Cardiac fibroblast (primary cell): Measurements from ENCODE around the gene PSMC3.

Source experiments
- DNase-seq, 2 donors: peaks; one replicate each; pipeline versions ENCODE4 v3.0.0 to v3.0.0-alpha.2; 2010; ENCODE audit warnings: low read depth in 2 of 2
- H3K4me3 ChIP-seq, 2 donors: replicated peaks in 1 of 2; 1 replicate in 1 of 2; 2 replicates in 1 of 2; pipeline ENCODE4 v1.5.1; 2011; ENCODE audit warnings: low read depth in 2 of 2, low read length in 2 of 2, mild to moderate bottlenecking in 2 of 2, moderate library complexity in 1 of 2
- TF ChIP-seq, protein P1 (sequence below): IDR thresholded peaks from one replicate; pipeline ENCODE4 v1.5.1; 2011; ENCODE audit warnings: low read depth, mild to moderate bottlenecking, low read length, inconsistent platforms

PSMC3 gene

DNA sequence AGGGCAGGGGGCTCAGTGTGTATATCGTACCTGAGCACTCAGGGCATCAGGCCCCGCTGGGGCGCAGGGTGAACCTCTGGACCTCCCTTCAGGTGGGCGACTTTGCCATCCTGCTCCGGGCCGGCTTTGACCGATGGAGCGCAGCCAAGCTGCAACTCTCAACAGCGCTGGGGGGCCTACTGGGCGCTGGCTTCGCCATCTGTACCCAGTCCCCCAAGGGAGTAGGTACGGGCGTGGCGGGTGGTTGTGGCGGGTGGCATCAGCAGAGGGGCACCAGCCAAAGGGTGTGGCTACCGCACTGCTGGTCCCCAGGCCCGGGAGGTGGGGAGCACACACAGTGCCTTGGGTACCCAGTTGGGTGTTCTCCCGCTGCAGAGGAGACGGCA, 11.6 kb downstream of the PSMC3 start:
- no peak overlapping the region for H3K4me3 ChIP-seq
- DNase-seq = no peak

DNA sequence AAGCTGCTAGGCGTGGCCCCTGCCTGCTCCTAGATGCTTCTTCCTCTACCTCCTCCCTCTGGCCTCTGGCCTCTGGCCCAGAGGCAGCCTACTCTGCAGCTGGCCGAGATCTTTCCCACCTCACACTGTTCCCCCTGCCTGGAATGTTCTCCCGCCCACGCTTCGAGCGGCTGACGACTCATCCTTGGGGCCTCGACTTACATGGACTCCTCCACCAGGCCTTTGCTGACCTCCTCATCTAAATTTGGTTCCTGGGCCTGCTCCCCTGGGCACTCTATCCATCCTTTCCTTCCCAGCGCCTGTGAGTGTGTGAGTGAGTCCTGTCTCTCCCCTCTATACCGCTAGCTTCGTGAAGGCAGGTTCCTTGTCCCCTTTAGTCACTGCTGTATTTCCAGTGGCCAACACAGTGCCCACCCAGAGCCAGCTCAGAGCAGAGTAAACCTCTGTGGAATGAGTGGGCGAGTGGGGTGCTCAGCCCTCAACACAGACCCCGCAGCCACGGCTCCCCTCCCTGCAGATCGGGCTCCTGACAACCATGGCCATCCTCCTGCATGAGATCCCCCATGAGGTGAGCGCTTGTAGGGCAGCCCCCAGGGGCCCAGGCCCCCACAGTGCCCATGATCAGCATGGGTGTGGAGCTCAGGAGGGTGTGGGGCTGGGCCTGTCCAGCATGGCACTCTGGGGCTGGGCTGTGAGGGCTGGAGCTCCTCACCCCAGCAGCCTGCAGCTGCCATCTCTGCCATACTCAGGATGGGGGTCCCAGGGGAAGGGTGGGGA, 12.1 kb downstream of the PSMC3 start:
- H3K4me3 ChIP-seq = no peak overlapping the region
- TF ChIP-seq, protein P1, sequence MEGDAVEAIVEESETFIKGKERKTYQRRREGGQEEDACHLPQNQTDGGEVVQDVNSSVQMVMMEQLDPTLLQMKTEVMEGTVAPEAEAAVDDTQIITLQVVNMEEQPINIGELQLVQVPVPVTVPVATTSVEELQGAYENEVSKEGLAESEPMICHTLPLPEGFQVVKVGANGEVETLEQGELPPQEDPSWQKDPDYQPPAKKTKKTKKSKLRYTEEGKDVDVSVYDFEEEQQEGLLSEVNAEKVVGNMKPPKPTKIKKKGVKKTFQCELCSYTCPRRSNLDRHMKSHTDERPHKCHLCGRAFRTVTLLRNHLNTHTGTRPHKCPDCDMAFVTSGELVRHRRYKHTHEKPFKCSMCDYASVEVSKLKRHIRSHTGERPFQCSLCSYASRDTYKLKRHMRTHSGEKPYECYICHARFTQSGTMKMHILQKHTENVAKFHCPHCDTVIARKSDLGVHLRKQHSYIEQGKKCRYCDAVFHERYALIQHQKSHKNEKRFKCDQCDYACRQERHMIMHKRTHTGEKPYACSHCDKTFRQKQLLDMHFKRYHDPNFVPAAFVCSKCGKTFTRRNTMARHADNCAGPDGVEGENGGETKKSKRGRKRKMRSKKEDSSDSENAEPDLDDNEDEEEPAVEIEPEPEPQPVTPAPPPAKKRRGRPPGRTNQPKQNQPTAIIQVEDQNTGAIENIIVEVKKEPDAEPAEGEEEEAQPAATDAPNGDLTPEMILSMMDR = no peak
- peak; percentile 76 to 78 for DNase-seq

More for the DNA sequence above, 11.6 kb downstream of the PSMC3 start:
- TF ChIP-seq, protein P1 = no peak

DNA sequence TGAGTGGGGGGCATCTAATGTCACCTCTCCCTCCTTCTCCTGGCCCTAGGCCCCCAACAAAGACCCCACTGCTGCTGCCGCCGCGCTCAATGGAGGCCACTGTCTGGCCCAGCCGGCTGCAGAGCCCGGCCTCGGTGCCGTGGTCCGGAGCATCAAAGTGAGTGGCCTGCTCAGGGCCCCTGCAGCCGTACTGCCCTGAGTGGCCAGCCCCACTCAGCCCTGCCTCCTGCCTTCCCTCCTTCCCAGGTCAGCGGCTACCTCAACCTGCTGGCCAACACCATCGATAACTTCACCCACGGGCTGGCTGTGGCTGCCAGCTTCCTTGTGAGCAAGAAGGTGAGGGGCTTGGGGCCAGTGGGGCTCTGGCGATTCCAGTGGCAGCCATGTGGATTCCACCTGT, 12.9 kb downstream of the PSMC3 start:
- DNase-seq = no peak
- no peak overlapping the region for H3K4me3 ChIP-seq
- TF ChIP-seq, protein P1 = no peak

DNA sequence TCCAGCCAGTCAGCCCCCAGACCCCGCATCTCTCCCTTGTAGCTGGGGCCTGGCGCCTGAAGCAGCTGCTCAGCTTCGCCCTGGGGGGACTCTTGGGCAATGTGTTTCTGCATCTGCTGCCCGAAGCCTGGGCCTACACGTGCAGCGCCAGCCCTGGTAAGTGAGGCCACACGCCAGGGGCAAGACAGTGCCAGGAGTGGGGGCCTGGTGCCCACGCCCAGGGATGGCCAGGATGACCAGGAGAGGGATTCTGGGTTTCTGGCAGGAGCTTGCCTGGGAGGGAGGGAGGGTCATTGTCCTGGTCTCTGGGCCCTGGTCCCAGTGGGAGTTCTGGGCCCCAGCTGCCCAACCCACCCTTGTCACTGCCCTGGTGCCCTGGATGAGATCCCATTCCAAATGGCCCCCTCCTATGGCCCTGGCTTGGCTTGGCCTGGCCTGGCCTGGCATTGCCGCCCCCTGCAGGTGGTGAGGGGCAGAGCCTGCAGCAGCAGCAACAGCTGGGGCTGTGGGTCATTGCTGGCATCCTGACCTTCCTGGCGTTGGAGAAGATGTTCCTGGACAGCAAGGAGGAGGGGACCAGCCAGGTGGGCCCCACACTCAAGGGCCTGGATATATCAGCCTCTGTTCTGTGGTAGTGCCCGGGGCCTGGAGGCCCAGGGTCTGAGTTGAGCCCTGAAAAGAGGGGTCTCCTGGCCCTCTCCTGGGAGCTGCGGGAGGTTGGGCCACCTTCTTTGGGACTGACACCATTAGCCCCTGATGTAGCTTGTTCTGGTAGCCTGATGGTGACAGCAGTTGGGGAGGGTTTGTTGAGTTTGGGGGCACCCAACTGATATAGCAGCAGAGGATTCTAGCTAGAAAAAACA, 14.1 kb downstream of the PSMC3 start:
- peak; percentile 53 to 57 for DNase-seq
- H3K4me3 ChIP-seq = no peak overlapping the region
- TF ChIP-seq, protein P1 = peak; percentile 93

DNA sequence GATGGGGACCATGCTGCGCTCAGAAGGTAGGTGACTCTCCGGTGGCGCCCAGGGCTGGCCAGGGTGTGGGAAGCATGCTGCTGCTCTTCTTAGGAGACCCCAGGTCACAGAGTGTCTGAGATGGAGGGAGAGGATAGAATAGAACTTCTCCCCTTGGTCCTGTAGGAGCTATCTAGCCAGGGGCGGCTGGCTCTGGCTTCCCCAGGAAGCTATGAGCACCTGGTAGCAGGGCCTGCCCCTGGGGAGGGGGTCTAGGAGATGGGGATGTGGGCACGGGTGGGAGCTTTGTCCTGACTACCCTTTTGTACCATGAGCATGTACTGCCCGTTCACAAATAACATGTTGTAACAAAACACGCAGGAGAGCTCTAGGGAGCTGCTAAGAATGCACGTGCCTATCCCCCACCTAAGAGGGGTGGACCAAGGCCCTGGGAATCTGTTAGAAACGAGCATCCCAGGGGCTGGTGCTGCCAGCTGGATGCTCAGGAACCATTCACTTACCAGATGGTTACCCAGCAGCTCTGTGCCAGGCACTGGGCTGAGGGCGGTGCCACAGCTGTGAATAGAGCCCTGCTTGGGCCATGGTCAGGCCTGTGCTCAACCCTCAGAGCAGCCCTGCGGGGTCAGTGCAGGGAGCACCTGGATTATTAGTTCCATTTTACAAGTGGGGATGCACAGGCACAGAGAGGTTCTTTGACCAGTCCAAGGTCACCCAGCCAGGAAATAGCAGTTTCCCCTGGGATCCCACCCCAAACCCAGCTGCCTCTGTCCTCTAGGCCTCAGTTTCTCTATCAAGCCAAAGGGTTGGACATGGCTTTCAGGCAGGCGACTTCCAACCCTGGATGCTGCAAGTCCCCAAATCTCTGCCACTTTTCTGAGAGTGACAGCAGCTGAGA, 15.6 kb downstream of the PSMC3 start:
- TF ChIP-seq, protein P1 = no peak
- peak overlapping the region; percentile 64 to 80 for H3K4me3 ChIP-seq
- no peak for DNase-seq
